Body of pancreas (tissue), 4 donors: ENCODE results near the gene CDH7.

ENCODE experiments used
- POLR2A ChIP-seq, 3 donors: fragments of 450-650 bp; IDR thresholded peaks; one replicate each; pipeline ENCODE4 v1.6.1; 2016; ENCODE audit warnings: antibody characterized with exemption in 3 of 3, mild to moderate bottlenecking in 2 of 3
- TF ChIP-seq, protein P1 (sequence below), 7 experiments: fragments of 450-650 bp in 4 of 7; fragments of 200-600 bp in 3 of 7; sonication (generic) in 3 of 7; IDR thresholded peaks; one replicate each; pipeline ENCODE4 v1.5.1; 2016 to 2019; ENCODE audit warnings: antibody characterized with exemption in 7 of 7

DNA sequence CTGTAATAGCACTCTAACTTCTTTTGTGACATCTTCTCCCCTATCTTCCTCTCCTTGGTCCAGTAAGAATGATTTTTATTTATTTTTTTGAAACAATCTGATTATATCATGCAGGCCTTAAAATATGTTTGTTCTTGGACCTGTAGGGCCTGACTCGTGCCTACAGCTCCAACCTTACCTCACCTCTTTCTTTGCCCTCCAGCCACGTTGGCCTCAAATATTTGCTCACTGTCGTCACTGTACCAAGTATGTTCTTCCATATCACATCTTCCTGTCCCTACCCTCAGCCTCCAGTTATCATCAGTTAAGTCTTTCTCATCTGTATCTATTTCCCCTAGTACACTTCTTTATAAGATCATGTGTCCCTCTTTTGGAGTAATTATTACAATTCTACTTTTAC lies 125.5 kb downstream of the CDH7 start:
- TF ChIP-seq, protein P1, sequence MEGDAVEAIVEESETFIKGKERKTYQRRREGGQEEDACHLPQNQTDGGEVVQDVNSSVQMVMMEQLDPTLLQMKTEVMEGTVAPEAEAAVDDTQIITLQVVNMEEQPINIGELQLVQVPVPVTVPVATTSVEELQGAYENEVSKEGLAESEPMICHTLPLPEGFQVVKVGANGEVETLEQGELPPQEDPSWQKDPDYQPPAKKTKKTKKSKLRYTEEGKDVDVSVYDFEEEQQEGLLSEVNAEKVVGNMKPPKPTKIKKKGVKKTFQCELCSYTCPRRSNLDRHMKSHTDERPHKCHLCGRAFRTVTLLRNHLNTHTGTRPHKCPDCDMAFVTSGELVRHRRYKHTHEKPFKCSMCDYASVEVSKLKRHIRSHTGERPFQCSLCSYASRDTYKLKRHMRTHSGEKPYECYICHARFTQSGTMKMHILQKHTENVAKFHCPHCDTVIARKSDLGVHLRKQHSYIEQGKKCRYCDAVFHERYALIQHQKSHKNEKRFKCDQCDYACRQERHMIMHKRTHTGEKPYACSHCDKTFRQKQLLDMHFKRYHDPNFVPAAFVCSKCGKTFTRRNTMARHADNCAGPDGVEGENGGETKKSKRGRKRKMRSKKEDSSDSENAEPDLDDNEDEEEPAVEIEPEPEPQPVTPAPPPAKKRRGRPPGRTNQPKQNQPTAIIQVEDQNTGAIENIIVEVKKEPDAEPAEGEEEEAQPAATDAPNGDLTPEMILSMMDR (IDR thresholded peaks at IDR 0.05): no peak
- no peak for TF ChIP-seq POLR2A (IDR thresholded peaks at IDR 0.05)
